GM12864 (cell line): Measurements from ENCODE around the gene ST3GAL4.

Source experiments
- DNase-seq: peaks from one replicate; pipeline ENCODE4 v3.0.0-alpha.2; 2011; ENCODE audit warnings: low read depth
- H3K4me3 ChIP-seq: 2 replicates; pipeline ENCODE4 v1.5.1; 2011; ENCODE audit warnings: mild to moderate bottlenecking, low read depth, low read length, control low read depth
- CTCF ChIP-seq: IDR thresholded peaks from 2 replicates; pipeline ENCODE4 v1.5.1; 2011; ENCODE audit warnings: low read depth, mild to moderate bottlenecking, moderate library complexity, low read length, control low read depth, inconsistent platforms; ENCODE audit errors: missing control alignments

Gene ST3GAL4

GRCh38 chr11:126335463-126335760, 20.1 kb upstream of the ST3GAL4 start:
- TF ChIP-seq CTCF, result no peak
- no peak for DNase-seq
- H3K4me3 ChIP-seq, result no peak overlapping the region

- DNase-seq, result no peak
- H3K4me3 ChIP-seq, result no peak overlapping the region
- no peak for TF ChIP-seq CTCF
These were observed 19.3 kb upstream of the ST3GAL4 start for GRCh38 chr11:126336138-126336541.

- DNase-seq, result no peak
These were observed 18.8 kb upstream of the ST3GAL4 start for GRCh38 chr11:126336671-126337101.

GRCh38 chr11:126337126-126337473, 18.4 kb upstream of the ST3GAL4 start:
- no peak for TF ChIP-seq CTCF
- no peak for DNase-seq
- H3K4me3 ChIP-seq, result no peak overlapping the region

More at GRCh38 chr11:126336671-126337101, 18.8 kb upstream of the ST3GAL4 start:
- no peak overlapping the region for H3K4me3 ChIP-seq
- TF ChIP-seq CTCF, result no peak

GRCh38 chr11:126337474-126338241, 17.8 kb upstream of the ST3GAL4 start:
- DNase-seq, result no peak

GRCh38 chr11:126338346-126339055, 17.0 kb upstream of the ST3GAL4 start:
- H3K4me3 ChIP-seq, result no peak overlapping the region
- DNase-seq, result no peak
- no peak for TF ChIP-seq CTCF

More at GRCh38 chr11:126337474-126338241, 17.8 kb upstream of the ST3GAL4 start:
- no peak for TF ChIP-seq CTCF
- H3K4me3 ChIP-seq, result no peak overlapping the region
